SK-N-SH (cell line): ENCODE data around the gene TECPR1.

Experiments
- CHD2 ChIP-seq: fragments of 150-350 bp; IDR thresholded peaks from 2 replicates; pipeline ENCODE4 v1.6.1; 2018; ENCODE audit warnings: low read length; ENCODE audit not compliant: partially characterized antibody
- CTCF ChIP-seq: fragments of 200-600 bp; sonication (generic); IDR thresholded peaks from 2 replicates; pipeline ENCODE4 v1.6.1; 2017; ENCODE audit warnings: antibody characterized with exemption, mild to moderate bottlenecking, moderate library complexity
- JUND ChIP-seq: IDR thresholded peaks from 2 replicates; pipeline ENCODE4 v1.4.0; 2012
- MEF2A ChIP-seq: IDR thresholded peaks from 2 replicates; pipeline ENCODE4 v1.4.0; 2012; ENCODE audit warnings: low read depth, borderline replicate concordance
- POLR2AphosphoS5 ChIP-seq: IDR thresholded peaks from 2 replicates; pipeline ENCODE4 v1.6.1; 2012; ENCODE audit warnings: low read depth, low read length
- REST ChIP-seq: IDR thresholded peaks from 2 replicates; pipeline ENCODE4 v1.6.1; 2012; ENCODE audit warnings: mild to moderate bottlenecking, low read depth, low read length, moderate library complexity
- RFX5 ChIP-seq: IDR thresholded peaks from 2 replicates; pipeline ENCODE4 v1.6.1; 2012; ENCODE audit warnings: mild to moderate bottlenecking, improper control_type of control experiment, low read length
- SMC3 ChIP-seq: IDR thresholded peaks from 2 replicates; pipeline ENCODE4 v1.6.1; 2012; ENCODE audit warnings: low read depth, low read length, improper control_type of control experiment
- TAF1 ChIP-seq: IDR thresholded peaks from 2 replicates; pipeline ENCODE4 v1.6.1; 2012; ENCODE audit warnings: low read depth, mild to moderate bottlenecking, low read length, moderate library complexity, borderline replicate concordance
- TEAD4 ChIP-seq: IDR thresholded peaks from 2 replicates; pipeline ENCODE4 v1.4.0; 2012; ENCODE audit warnings: mild to moderate bottlenecking, borderline replicate concordance; ENCODE audit not compliant: insufficient read depth
- TF ChIP-seq, protein P1 (sequence below): IDR thresholded peaks from 2 replicates; pipeline ENCODE4 v1.4.0; 2012; ENCODE audit warnings: low read depth

DNA sequence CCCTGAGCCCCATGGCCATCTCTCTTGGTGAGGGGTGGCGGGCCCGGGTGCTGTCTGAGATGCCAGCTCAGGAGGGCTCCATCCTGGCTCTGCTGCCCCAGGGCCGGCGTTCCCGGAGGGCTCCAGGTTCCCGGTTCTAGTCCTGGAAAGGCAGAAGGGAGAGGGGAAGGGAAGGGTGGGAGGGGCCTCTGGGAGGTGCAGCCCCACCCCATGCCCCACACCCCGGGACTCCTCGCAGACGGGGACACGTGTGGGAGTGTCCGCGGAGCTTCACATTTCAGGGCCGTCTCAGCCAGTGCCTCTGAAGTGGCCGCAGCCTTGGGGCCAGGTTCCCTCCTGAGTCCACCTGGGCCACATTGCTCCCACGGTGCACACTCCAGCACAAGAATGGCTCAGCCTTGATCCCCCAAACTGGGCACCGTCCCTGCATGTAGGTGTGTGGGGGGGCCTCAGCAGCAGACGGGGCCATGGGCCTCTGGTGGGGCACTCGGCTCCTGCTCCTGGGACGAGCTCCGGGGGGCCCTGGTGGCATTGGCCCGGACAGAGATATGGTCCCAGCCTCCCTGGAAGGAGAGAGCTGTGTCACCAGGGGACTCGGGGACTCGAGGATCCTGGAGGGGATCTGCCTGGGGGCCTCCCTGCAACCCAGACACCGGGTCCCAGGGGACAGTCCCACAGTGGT, 35.0 kb downstream of the TECPR1 start:
- TF ChIP-seq CTCF = no peak
- TF ChIP-seq, protein P1, sequence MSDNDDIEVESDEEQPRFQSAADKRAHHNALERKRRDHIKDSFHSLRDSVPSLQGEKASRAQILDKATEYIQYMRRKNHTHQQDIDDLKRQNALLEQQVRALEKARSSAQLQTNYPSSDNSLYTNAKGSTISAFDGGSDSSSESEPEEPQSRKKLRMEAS = no peak
- TF ChIP-seq REST = no peak
- no peak for TF ChIP-seq POLR2AphosphoS5
- no peak for TF ChIP-seq JUND
- no peak for TF ChIP-seq SMC3
- no peak for TF ChIP-seq TAF1
- no peak for TF ChIP-seq RFX5
- TF ChIP-seq MEF2A = no peak
- no peak for TF ChIP-seq CHD2
- no peak for TF ChIP-seq TEAD4
